ENCODE data around the gene SEMA4C. TPM values are rescaled to one million over a fixed set of nuclear protein-coding genes. Genes with fewer than 3 reads are reported as not detected.

SEMA4C gene
- total RNA-seq, 2 experiments from 2014 or later = 5.9 to 8.3 TPM

- no peaks in the 10 kb centered on the region for H3K36me3 Mint-ChIP-seq
- H3K27me3 Mint-ChIP-seq = no peaks in the 10 kb centered on the region
- no peak for DNase-seq
- no peaks in the 10 kb centered on the region for H3K9me3 Mint-ChIP-seq
- no peak overlapping the region for H3K4me3 Mint-ChIP-seq
- no peak overlapping the region for H3K27ac Mint-ChIP-seq
- peaks cover 4% of the 10 kb centered on the region for H3K4me1 Mint-ChIP-seq
Measured at GRCh38 chr2:96903815-96904214, 33.9 kb upstream of the SEMA4C start.

- H3K36me3 Mint-ChIP-seq = no peaks in the 10 kb centered on the region
- DNase-seq = no peak
- no peak overlapping the region for H3K27ac Mint-ChIP-seq
- peaks cover 7% of the 10 kb centered on the region for H3K4me1 Mint-ChIP-seq
- no peaks in the 10 kb centered on the region for H3K27me3 Mint-ChIP-seq
- H3K4me3 Mint-ChIP-seq = no peak overlapping the region
- H3K9me3 Mint-ChIP-seq = no peaks in the 10 kb centered on the region
Measured at GRCh38 chr2:96903318-96903717, 33.4 kb upstream of the SEMA4C start.

- DNase-seq = no peak
- Mint-ChIP-seq H3K36me3 (no peaks in the 10 kb centered on the region), H3K27ac (no peak overlapping the region), H3K9me3 (no peaks in the 10 kb centered on the region), H3K4me1 (peaks cover 15% of the 10 kb centered on the region), H3K4me3 (no peak overlapping the region), H3K27me3 (no peaks in the 10 kb centered on the region)
Measured at GRCh38 chr2:96900237-96900636, 30.4 kb upstream of the SEMA4C start.

GRCh38 chr2:96899413-96899741 is 29.5 kb upstream of the SEMA4C start:
- Mint-ChIP-seq H3K27me3 (no peaks in the 10 kb centered on the region), H3K36me3 (no peaks in the 10 kb centered on the region), H3K4me1 (peaks cover 19% of the 10 kb centered on the region), H3K9me3 (no peaks in the 10 kb centered on the region), H3K4me3 (no peak overlapping the region), H3K27ac (no peak overlapping the region)
- DNase-seq = no peak

- Mint-ChIP-seq H3K36me3 (no peaks in the 10 kb centered on the region), H3K4me3 (no peak overlapping the region), H3K9me3 (no peaks in the 10 kb centered on the region), H3K27me3 (no peaks in the 10 kb centered on the region), H3K4me1 (peaks cover 16% of the 10 kb centered on the region), H3K27ac (no peak overlapping the region)
- no peak for DNase-seq
Measured at GRCh38 chr2:96898641-96899412, 28.9 kb upstream of the SEMA4C start.

GRCh38 chr2:96898135-96898505 is 28.2 kb upstream of the SEMA4C start:
- Mint-ChIP-seq H3K4me3 (no peak overlapping the region), H3K9me3 (no peaks in the 10 kb centered on the region), H3K36me3 (no peaks in the 10 kb centered on the region), H3K4me1 (peaks cover 16% of the 10 kb centered on the region), H3K27me3 (no peaks in the 10 kb centered on the region), H3K27ac (no peak overlapping the region)
- DNase-seq = no peak

- no peak for DNase-seq
- Mint-ChIP-seq H3K4me1 (peaks cover 18% of the 10 kb centered on the region), H3K9me3 (no peaks in the 10 kb centered on the region), H3K27ac (no peak overlapping the region), H3K4me3 (no peak overlapping the region), H3K36me3 (no peaks in the 10 kb centered on the region), H3K27me3 (no peaks in the 10 kb centered on the region)
Measured at GRCh38 chr2:96897491-96898134, 27.7 kb upstream of the SEMA4C start.

GRCh38 chr2:96895746-96896651 is 26.1 kb upstream of the SEMA4C start:
- no peaks in the 10 kb centered on the region for H3K9me3 Mint-ChIP-seq
- H3K36me3 Mint-ChIP-seq = no peaks in the 10 kb centered on the region
- H3K27ac Mint-ChIP-seq = no peak overlapping the region
- H3K27me3 Mint-ChIP-seq = no peaks in the 10 kb centered on the region
- H3K4me1 Mint-ChIP-seq = peaks cover 26% of the 10 kb centered on the region
- DNase-seq = no peak
- H3K4me3 Mint-ChIP-seq = no peak overlapping the region

GRCh38 chr2:96895032-96895745 is 25.3 kb upstream of the SEMA4C start:
- no peak for DNase-seq
- H3K9me3 Mint-ChIP-seq = no peaks in the 10 kb centered on the region
- no peaks in the 10 kb centered on the region for H3K27me3 Mint-ChIP-seq
- peaks cover 29% of the 10 kb centered on the region for H3K4me1 Mint-ChIP-seq
- H3K4me3 Mint-ChIP-seq = no peak overlapping the region
- H3K27ac Mint-ChIP-seq = no peak overlapping the region
- no peaks in the 10 kb centered on the region for H3K36me3 Mint-ChIP-seq

GRCh38 chr2:96894151-96894531 is 24.3 kb upstream of the SEMA4C start:
- Mint-ChIP-seq H3K27ac (no peak overlapping the region), H3K4me1 (peaks cover 29% of the 10 kb centered on the region), H3K27me3 (no peaks in the 10 kb centered on the region), H3K4me3 (no peak overlapping the region), H3K9me3 (no peaks in the 10 kb centered on the region), H3K36me3 (no peaks in the 10 kb centered on the region)
- no peak for DNase-seq

GRCh38 chr2:96893289-96894150 is 23.6 kb upstream of the SEMA4C start:
- no peak for DNase-seq
- Mint-ChIP-seq H3K9me3 (no peaks in the 10 kb centered on the region), H3K36me3 (no peaks in the 10 kb centered on the region), H3K4me1 (peaks cover 25% of the 10 kb centered on the region), H3K4me3 (no peak overlapping the region), H3K27me3 (no peaks in the 10 kb centered on the region), H3K27ac (no peak overlapping the region)

GRCh38 chr2:96891591-96892333 is 21.9 kb upstream of the SEMA4C start:
- no peak for DNase-seq
- Mint-ChIP-seq H3K4me3 (no peak overlapping the region), H3K9me3 (no peaks in the 10 kb centered on the region), H3K27ac (no peak overlapping the region), H3K36me3 (no peaks in the 10 kb centered on the region), H3K4me1 (peaks cover 25% of the 10 kb centered on the region), H3K27me3 (no peaks in the 10 kb centered on the region)

GRCh38 chr2:96890726-96891385 is 21.0 kb upstream of the SEMA4C start:
- H3K27me3 Mint-ChIP-seq = no peaks in the 10 kb centered on the region
- no peaks in the 10 kb centered on the region for H3K9me3 Mint-ChIP-seq
- no peaks in the 10 kb centered on the region for H3K36me3 Mint-ChIP-seq
- no peak for DNase-seq
- no peak overlapping the region for H3K4me3 Mint-ChIP-seq
- no peak overlapping the region for H3K27ac Mint-ChIP-seq
- H3K4me1 Mint-ChIP-seq = peaks cover 18% of the 10 kb centered on the region
